ENCODE results near the gene DLG4. TPM values are rescaled to one million over a fixed set of nuclear protein-coding genes. Genes with fewer than 3 reads are reported as not detected.
"Not testable (repeated sequence)": the region's sequence is repeated elsewhere in the genome, so short reads cannot be mapped to it uniquely, and the experiment has no call there.

The DLG4 gene
- total RNA-seq, 1 donor, result 11.9 TPM

DNA sequence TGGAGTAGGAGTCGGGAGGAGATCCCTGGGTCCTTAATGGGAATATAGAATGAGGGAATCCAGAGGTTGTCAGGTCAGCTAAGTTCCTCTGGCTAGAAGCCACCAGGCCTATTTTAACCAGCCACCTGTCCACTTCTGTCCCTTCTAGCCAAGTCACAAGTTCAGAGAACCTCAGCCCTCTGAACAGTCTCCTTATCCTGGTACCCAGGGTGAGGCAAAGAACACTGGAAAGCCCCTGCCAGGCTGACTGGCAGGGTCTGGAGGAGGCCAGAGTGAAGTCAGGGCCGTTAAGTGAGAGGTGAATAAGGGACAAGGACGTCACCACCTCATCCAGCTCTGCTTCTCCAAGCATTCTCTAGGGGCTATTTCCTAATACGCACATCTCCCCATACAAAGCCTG is 29.2 kb upstream of the DLG4 start:
- DNase-seq (ENCODE audit: low read depth), result no peak
- TF ChIP-seq, protein P1, sequence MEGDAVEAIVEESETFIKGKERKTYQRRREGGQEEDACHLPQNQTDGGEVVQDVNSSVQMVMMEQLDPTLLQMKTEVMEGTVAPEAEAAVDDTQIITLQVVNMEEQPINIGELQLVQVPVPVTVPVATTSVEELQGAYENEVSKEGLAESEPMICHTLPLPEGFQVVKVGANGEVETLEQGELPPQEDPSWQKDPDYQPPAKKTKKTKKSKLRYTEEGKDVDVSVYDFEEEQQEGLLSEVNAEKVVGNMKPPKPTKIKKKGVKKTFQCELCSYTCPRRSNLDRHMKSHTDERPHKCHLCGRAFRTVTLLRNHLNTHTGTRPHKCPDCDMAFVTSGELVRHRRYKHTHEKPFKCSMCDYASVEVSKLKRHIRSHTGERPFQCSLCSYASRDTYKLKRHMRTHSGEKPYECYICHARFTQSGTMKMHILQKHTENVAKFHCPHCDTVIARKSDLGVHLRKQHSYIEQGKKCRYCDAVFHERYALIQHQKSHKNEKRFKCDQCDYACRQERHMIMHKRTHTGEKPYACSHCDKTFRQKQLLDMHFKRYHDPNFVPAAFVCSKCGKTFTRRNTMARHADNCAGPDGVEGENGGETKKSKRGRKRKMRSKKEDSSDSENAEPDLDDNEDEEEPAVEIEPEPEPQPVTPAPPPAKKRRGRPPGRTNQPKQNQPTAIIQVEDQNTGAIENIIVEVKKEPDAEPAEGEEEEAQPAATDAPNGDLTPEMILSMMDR (IDR thresholded peaks at IDR 0.05; ENCODE audit: insufficient read depth, low read length), result no peak
- no peak overlapping the region for H3K4me3 ChIP-seq (ENCODE audit: low read depth, low read length)

DNA sequence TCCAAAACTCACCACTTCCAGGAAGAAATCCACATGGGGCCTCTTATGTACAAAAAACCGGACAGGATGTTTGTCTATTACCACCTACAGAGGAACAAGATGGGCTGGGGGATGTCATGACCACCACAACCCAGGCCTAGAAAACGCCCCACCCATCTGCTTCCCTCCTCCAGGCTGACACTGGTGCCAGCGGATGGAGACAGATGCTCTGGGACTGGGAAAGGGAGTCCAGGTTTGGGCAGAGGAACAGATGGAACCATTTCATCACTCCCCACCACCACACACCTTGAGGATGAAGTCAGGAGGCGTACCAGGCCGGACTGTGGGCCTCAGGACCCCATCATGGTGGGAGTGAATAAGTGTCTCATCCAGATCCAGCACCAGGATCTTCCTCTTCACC is 27.1 kb upstream of the DLG4 start:
- TF ChIP-seq, protein P1 (IDR thresholded peaks at IDR 0.05; ENCODE audit: insufficient read depth, low read length), result no peak
- no peak overlapping the region for H3K4me3 ChIP-seq (ENCODE audit: low read depth, low read length)
- no peak for DNase-seq (ENCODE audit: low read depth)

DNA sequence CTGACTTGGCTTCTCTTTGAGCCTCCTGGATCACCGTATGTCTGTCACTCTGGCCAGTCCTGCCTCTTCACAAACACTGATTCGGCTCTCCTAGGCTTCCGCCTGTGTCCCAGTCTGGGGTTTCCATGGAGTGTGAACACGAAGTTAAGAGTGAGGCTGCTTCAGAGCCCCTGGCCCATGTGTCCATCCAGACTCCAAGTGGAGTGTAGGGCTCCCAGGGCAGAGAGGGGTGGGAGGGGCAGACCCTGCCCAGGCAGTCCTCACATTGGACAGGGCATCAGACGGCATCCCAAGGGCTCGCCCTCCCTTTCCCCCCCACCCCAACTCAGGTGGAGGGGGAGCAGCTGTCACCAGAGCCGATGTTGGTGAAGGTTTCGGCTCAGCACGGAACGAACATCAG is 24.2 kb upstream of the DLG4 start:
- not testable (repeated sequence) for DNase-seq (ENCODE audit: low read depth); H3K4me3 ChIP-seq (ENCODE audit: low read depth, low read length)

DNA sequence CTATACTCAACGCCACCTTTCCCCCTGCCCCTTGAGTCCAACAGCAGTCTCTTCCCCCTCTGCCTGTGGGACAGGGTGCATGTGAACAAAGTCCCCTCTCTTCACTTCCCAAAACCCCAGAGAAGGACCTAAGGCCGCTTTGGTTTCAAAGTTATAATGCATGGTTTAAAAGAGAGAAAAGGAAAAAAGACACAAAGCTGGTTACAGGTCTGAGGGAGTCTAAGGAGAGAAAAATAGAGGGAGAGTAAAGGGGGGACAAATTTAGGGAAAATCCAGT is 23.8 kb upstream of the DLG4 start:
- DNase-seq (ENCODE audit: low read depth), result no peak
- H3K4me3 ChIP-seq (ENCODE audit: low read depth, low read length), result peak overlapping the region; percentile 99
- TF ChIP-seq, protein P1 (IDR thresholded peaks at IDR 0.05; ENCODE audit: insufficient read depth, low read length), result no peak

DNA sequence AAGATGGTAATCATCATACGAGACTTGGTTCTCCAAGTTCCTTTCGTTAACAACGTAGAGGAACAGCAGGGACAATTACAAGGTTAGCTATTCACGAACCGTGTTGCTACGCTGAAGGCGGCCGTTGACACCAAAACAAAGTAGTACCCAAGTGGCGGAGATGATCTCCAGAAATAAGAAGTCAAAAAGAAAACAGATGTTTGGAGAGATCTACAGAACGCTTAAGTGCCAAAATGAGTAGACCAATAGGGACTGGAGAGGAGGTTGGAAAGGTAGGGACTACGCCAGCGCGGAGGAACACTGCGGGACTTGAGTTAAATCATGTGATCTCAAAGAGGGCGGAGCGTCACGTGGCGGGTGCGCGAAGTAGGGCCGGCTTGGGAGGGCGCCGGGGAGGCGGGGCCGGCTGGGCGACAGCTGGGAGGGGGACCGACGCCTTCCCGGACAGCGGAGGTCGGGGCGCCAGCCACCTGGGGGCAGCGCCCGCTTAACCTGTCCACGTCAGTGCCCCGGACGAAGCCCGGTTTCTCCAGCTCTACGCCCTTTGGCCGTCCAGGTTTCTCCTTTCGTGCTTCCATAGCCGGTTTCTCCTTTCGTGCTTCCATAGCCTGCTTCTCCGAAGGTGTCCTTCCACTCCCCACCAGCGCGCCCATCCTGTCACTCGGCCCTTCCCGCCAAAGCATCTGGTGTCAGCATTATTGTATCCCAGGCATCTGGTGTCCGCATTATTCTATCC is 23.2 kb upstream of the DLG4 start:
- peak; percentile 98 for DNase-seq (ENCODE audit: low read depth)
- TF ChIP-seq, protein P1 (IDR thresholded peaks at IDR 0.05; ENCODE audit: insufficient read depth, low read length), result no peak
- H3K4me3 ChIP-seq (ENCODE audit: low read depth, low read length), result peak overlapping the region; percentile 99

DNA sequence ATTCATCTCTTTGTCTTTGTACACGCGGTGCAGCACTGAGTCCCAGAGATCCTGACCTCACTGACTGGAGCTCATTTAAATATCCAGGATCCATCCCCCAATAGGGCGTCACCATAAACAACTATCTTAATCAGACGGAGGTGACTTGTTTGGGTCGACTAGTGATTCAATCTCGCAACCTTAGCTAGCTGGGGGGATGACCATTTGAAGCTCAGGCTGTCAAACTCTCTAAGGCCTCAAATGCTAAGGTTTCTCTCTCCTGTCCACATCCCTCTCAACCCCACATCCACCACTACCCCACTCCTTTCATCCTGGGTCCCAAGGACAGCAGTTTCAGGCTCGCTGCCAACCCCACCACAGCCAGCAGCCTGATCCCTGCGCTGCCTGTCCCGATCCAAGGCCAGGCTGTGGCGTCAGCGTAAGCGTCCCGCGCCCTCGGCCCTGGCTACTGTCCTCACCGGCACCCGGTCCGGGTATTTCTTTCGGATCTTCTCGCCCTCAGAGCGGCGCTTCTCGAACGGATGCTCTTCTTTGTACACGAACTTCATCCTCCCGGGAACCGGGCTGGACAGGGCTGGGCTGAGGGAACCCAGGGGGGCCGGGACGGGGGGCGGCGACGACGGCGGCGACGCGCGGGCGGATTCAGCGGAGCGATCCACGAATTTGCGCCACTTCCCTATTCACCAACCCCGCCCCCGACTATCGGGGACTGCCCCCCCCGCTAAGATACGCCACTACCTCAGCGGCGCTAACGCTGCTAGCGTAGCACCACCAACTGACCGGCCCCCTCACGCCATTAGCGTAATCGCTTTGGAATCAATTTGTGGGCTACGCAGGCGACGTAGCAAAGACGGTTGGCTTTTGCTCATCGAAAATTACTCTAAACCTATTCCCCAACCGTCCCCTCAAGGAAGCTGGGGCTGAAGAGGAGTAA is 22.4 kb upstream of the DLG4 start, which contains the start of gene GABARAP:
Gene GABARAP, minus strand, starts transcription at position 667 of the 934 bp plus-strand sequence. Its CDS starts 119 bp downstream, at position 548.
- peak within 1 kb of the TSS; percentile 99 for H3K4me3 ChIP-seq (ENCODE audit: low read depth, low read length)
- DNase-seq (ENCODE audit: low read depth), result peak; percentile 96
- TF ChIP-seq, protein P1 (IDR thresholded peaks at IDR 0.05; ENCODE audit: insufficient read depth, low read length), result no peak

DNA sequence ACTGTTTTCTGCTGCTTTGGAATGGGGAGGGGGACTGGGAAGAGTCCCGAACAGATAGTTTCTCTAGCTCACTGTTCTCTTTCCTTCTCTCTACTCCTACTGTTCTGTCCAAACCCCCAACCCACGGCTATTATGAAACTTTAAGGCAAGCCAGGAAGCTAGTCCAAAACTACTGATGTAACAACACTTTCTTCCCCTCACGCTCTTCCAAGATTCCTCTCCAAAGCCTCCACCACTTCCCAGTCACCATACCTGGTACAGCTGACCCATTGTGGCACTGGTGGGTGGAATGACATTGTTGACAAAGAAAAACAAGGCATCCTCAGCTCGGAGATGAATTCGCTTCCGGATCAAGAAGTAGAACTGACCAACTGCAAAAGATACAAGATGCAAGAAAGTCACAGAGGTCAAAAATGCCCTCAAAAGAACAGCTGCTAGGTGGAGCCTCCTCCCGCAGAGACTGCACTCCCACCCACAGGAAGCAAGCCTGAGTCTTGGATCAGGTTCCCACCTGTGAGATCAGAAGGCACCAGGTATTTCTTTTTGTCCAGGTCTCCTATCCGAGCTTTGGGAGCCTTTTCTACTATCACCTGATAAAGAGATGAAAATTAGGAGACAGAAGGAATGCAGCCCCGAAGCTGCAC is 21.6 kb upstream of the DLG4 start:
- peak overlapping the region; percentile 99 for H3K4me3 ChIP-seq (ENCODE audit: low read depth, low read length)
- TF ChIP-seq, protein P1 (IDR thresholded peaks at IDR 0.05; ENCODE audit: insufficient read depth, low read length), result no peak
- peak; percentile 52 for DNase-seq (ENCODE audit: low read depth)

Measured in fibroblast of the aortic adventitia (primary cell).